Measurements from ENCODE around the gene RPRD1B.

Gene RPRD1B

DNA sequence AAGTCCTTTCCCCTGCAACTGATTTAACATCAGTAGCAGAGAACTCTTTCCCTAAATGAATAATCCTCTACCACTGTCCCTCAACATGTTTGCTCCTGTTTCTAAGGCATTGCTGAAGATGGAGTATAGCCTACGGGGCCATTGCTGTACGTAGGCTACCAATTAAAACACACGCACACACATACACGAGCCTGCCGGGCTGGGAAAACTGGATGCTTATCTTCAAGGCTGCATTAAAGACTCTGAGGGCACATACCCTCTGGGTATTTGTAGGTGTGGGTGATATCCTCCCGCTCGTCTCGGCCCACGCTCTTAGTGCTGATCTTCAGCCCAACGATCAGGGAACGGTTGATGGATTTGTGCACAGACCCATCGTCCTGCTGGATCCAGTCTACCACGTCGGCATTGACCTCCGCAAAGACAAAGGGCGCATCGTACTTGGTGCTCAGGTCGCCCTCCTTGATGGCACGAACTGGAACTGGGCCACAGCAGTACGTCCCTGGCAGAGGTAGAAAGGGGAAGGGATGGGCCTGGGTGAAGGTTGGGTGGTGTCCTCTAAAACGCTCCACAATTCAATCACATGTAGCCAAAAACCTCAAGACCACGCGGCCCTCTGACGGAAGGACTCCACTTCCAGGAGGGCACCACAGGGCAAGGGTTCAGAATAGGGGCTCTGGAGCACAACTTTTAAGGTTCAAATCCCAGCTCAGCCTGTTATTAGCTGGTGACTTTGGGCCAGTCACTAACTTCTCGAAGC, 105.8 kb downstream of the RPRD1B start:
- Histone ChIP-seq H3K27me3 (ENCODE audit: control insufficient read depth, insufficient read depth, low read length) (no peaks in the 10 kb centered on the region), H3K9ac (ENCODE audit: low read length) (no peak overlapping the region), H3K4me3 (ENCODE audit: low read length) (no peak overlapping the region), H3K36me3 (ENCODE audit: control insufficient read depth, insufficient read depth, low read length) (no peaks in the 10 kb centered on the region), H3K9me3 (ENCODE audit: control insufficient read depth, low read length) (no peaks in the 10 kb centered on the region), H3K4me1 (ENCODE audit: control insufficient read depth, insufficient read depth, low read length) (peaks cover 22% of the 10 kb centered on the region)

DNA sequence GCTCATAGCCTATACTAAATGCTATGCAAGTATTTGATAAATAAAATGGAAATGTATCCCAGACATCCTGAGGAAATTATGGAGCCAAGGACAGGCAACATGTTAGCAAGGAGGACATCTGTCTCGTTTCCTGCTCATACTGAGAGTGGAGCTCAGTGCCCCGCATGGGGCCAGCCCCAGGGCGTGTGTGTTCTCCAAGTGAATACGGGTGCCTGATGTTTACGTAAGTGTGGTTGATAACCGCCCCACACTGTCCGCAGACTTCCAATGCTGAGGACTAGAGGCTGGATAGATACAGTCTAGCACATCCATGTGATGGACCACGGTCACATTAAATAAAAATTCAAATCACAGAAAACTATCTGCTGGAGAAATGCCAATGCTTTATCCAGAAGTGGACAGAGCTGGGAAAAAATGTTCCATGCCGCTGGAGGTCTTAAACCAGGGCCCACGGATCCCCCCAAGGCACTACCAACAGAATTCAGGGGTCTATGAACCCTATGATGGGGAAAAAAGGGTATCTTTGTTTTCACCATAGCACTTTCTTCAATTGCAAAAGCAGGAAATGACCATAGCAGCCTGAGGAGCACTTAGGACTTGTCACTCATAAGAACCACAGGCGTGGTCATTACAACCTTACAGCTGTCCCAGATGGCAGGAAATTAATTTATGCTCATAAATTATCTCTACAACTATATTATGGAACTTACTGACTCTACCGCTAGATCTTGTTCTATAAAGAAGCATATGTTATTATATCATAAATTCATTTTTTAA, 106.6 kb downstream of the RPRD1B start:
- H3K4me3 ChIP-seq (ENCODE audit: low read length) = peak overlapping the region; percentile 7
- no peak overlapping the region for H3K9ac ChIP-seq (ENCODE audit: low read length)
- no peaks in the 10 kb centered on the region for H3K27me3 ChIP-seq (ENCODE audit: control insufficient read depth, insufficient read depth, low read length)
- H3K4me1 ChIP-seq (ENCODE audit: control insufficient read depth, insufficient read depth, low read length) = peaks cover 29% of the 10 kb centered on the region
- no peaks in the 10 kb centered on the region for H3K9me3 ChIP-seq (ENCODE audit: control insufficient read depth, low read length)
- no peaks in the 10 kb centered on the region for H3K36me3 ChIP-seq (ENCODE audit: control insufficient read depth, insufficient read depth, low read length)

DNA sequence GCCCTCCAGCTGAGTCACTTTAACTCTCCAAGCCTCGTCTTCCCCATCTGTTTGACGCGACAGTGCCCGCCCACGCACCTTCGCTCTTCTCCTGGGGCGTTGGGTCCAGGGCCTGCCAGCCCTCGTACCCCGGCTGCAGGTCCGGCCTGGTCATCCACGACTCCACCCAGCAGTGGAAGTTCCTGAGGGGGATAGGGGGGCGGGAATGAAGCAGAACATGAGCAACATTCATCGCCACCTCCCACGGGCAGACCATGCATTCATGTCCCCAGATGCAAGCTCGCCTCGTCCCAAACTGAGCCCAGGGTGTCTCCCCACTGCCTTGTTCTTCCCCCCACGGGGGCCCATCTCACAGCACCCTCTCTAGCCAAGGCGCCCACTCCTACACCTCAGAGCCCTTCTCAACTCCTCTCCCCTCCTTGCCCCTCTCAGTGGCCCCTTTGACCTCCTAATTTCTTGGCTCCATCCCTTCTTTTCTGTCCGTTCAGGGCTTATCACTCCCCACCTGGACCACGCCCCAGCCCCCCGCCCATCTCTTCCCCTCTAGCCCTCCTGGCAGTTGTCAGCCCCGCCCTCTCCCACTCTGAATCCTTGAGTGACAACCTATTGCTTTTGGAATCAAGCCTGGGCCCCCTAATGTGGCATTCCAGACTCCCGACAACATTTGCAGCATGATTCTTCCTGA, 107.8 kb downstream of the RPRD1B start:
- Histone ChIP-seq H3K9me3 (ENCODE audit: control insufficient read depth, low read length) (no peaks in the 10 kb centered on the region), H3K27me3 (ENCODE audit: control insufficient read depth, insufficient read depth, low read length) (no peaks in the 10 kb centered on the region), H3K9ac (ENCODE audit: low read length) (no peak overlapping the region), H3K36me3 (ENCODE audit: control insufficient read depth, insufficient read depth, low read length) (no peaks in the 10 kb centered on the region), H3K4me3 (ENCODE audit: low read length) (no peak overlapping the region), H3K4me1 (ENCODE audit: control insufficient read depth, insufficient read depth, low read length) (peaks cover 29% of the 10 kb centered on the region)

All from mucosa of stomach (tissue), 1 donor.